ENCODE data around the gene RNASE7. TPM values are rescaled to one million over a fixed set of nuclear protein-coding genes. Genes with fewer than 3 reads are reported as not detected.

Gene RNASE7
- total RNA-seq, 8 experiments from 2014 or later: 0.14 to 0.40 (median 0.29) TPM; not detected in 4

DNA sequence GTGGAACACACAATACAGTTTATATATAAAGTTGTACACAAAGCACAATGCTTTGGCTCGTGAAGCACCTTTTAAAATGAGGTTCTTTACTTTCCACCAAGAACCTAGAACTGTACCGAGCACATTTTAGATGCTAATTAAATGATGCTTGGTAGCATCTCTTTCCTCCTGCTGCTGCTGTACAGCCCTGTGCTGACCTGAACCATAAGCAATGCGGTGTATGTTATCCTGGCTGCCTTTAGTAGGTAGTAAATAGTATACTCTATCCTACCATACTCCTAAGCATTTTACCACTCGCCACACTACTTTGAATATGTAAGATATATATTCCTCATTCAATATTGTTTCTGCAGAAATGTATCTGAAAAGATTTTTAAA, 12.6 kb downstream of the RNASE7 start:
- Histone ChIP-seq H3K4me1 (replicated peaks in 1 of 2) (peaks cover 0 to 4% of the 10 kb centered on the region in 2 donors), H3K4me3 (no peak overlapping the region), H3K27ac (no peak overlapping the region)
- in situ Hi-C loops (cut with MboI; ENCODE audit: low pct_unique_long_range_greater_than_20kb in 2 of 9, low sequenced_read_pairs in 9 of 9, unreplicated experiment in 9 of 9): no loop called here
- no peak for ATAC-seq (replicated peaks in 6 of 8)
- 75 to 100% (median 83%) methylated on average over 1 to 4 of the region's 4 CpGs; no CpG with 5 or more reads in 1 of the 10 experiments for WGBS, 10 experiments

DNA sequence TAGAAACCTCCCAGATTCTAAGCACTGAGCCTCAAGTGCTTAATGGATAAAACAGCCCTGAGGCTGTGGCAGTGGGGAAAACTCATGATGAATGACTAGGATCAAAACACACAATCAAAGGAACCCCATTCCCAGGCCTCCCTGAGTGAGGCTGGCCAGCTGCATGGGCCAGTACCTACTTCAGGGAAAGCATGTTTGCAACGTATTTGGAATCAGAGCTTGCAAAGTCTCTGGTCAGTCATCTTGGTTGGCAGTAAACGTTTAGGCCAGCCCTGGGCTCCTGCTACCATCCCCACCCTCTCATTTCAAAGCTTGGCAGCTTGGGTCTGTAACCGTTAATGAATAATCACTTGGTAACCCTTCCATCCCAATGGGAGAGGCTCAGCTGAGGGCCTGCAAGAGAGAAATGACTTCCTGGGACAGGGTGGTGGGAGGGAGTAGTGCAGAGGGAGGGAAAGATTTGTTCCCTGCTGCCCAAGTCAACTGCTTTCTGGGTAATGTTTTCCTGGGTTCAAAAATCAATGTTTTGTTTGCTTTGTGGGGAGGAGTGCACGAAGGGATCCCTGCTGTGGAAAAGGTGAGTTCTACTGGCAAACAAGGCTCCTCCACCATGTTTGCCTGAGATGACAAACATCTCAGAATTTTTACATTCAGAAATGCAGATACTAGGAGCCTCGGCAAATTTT, 13.4 kb downstream of the RNASE7 start:
- ATAC-seq (replicated peaks in 6 of 8): peak in 2 of 8 experiments; percentile 53 to 55
- in situ Hi-C loops (cut with MboI; ENCODE audit: low pct_unique_long_range_greater_than_20kb in 2 of 9, low sequenced_read_pairs in 9 of 9, unreplicated experiment in 9 of 9): no loop called here
- peaks cover 0 to 4% of the 10 kb centered on the region in 2 donors for H3K4me1 ChIP-seq (replicated peaks in 1 of 2)
- H3K27ac ChIP-seq: no peak overlapping the region
- 32 to 94% (median 67%) methylated on average over 1 to 5 of the region's 5 CpGs; no CpG with 5 or more reads in 2 of the 10 experiments for WGBS, 10 experiments
- H3K4me3 ChIP-seq: no peak overlapping the region

DNA sequence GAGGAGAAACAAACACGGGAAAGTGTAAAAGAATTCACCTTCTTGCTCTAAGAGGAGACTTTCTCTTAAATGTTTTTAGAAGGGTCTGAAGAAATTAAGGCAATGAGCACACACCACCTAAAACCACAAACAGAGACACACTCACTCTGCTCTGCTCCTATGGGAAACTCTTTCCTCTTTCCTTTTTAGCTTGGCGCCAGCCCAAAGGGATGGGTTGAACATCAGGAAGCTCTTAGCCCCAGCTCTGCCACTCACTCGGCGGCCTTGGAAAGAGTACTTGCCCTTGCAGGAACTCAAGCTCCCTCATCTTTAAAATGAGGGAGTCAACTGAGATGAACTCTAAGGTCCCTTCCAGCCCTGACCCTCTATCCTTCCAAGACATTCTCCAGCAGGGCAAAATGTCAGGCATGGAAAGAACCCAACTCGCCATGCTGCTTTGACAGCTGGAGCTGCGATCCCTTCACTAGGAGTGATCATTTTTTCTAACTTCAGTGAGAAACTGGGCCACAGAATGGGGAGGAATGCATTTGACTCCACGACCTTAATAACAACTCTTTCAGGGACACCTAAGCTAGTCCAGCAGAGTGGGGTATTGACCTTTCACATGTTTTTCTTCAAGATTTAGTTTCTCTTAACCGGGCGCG, 14.5 kb downstream of the RNASE7 start:
- ATAC-seq (replicated peaks in 6 of 8): peak in 1 of 8 experiments; percentile 31
- WGBS, 10 experiments: 35 to 100% (median 80%) methylated on average over 1 to 7 of the region's 10 CpGs
- in situ Hi-C loops (cut with MboI; ENCODE audit: low pct_unique_long_range_greater_than_20kb in 2 of 9, low sequenced_read_pairs in 9 of 9, unreplicated experiment in 9 of 9): no loop called here

DNA sequence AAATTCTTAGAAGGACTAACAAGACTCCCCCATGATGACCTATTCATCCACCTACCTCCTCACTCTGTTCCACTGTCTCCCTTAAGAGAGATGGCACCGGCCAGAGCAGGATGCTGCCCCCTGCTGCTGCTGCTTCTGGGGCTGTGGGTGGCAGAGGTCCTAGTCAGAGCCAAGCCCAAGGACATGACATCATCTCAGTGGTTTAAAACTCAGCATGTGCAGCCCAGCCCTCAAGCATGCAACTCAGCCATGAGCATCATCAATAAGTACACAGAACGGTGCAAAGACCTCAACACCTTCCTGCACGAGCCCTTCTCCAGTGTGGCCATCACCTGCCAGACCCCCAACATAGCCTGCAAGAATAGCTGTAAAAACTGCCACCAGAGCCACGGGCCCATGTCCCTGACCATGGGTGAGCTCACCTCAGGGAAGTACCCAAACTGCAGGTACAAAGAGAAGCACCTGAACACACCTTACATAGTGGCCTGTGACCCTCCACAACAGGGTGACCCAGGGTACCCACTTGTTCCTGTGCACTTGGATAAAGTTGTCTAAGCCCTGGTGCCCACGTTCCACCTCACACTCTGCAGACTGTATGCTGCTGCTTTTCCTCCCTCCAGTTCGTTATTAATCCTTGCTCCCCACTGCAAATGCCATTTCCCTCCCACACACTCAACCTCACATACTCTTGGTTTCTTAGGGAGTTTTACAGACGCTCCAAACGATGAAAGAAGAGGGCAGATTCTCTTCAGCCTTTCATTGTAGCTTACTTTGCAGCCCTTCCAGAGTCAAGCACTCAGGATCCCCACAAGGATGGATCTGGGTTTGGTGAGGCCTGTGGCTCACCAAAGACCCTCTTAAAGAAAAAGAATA, 15.9 kb downstream of the RNASE7 start, which contains the start of gene RNASE8:
Gene RNASE8, plus strand, starts transcription at position 20 of the 873 bp plus-strand sequence. Its CDS starts 71 bp downstream, at position 91.
- WGBS, 10 experiments: 8 to 90% (median 56%) methylated on average over 2 to 5 of the region's 8 CpGs; no CpG with 5 or more reads in 3 of the 10 experiments
- no peak within 1 kb of the TSS for H3K4me3 ChIP-seq
- peak in 5 of 8 experiments; percentile 13 to 78 (median 39) for ATAC-seq (replicated peaks in 6 of 8)
- no peak within 1 kb of the TSS for H3K27ac ChIP-seq
- peaks cover 0 to 4% of the 10 kb centered on the region in 2 donors for H3K4me1 ChIP-seq (replicated peaks in 1 of 2)
- in situ Hi-C loops (cut with MboI; ENCODE audit: low pct_unique_long_range_greater_than_20kb in 2 of 9, low sequenced_read_pairs in 9 of 9, unreplicated experiment in 9 of 9): no loop called here

More for the DNA sequence above, 14.5 kb downstream of the RNASE7 start:
- no peak overlapping the region for H3K27ac ChIP-seq
- peaks cover 0 to 4% of the 10 kb centered on the region in 2 donors for H3K4me1 ChIP-seq (replicated peaks in 1 of 2)
- no peak overlapping the region for H3K4me3 ChIP-seq

DNA sequence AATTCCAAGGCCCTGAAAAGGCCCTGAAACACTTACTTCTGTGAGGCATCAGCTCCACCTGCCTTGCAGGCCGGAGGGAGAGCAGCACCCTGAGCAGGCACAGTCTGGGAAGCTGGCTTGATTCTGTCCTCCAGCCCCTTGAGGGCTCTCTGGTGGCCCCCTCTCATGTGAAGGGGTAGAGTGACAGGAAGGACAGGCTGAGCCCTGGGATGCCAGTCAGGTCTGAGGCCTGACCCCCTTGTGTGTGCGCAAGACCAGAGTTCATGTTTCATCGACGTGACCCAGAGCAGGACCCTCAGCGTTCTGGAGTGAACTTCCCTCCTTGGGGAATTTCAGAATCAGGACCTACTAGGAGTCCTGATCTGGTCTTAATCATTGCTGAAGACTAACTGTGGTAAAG, 16.7 kb downstream of the RNASE7 start:
- H3K4me1 ChIP-seq (replicated peaks in 1 of 2): peaks cover 0 to 4% of the 10 kb centered on the region in 2 donors
- no peak overlapping the region for H3K27ac ChIP-seq
- no peak overlapping the region for H3K4me3 ChIP-seq
- no peak for ATAC-seq (replicated peaks in 6 of 8)
- in situ Hi-C loops (cut with MboI; ENCODE audit: low pct_unique_long_range_greater_than_20kb in 2 of 9, low sequenced_read_pairs in 9 of 9, unreplicated experiment in 9 of 9): no loop called here
- 0 to 94% (median 82%) methylated on average over 1 to 4 of the region's 5 CpGs; no CpG with 5 or more reads in 3 of the 10 experiments for WGBS, 10 experiments

DNA sequence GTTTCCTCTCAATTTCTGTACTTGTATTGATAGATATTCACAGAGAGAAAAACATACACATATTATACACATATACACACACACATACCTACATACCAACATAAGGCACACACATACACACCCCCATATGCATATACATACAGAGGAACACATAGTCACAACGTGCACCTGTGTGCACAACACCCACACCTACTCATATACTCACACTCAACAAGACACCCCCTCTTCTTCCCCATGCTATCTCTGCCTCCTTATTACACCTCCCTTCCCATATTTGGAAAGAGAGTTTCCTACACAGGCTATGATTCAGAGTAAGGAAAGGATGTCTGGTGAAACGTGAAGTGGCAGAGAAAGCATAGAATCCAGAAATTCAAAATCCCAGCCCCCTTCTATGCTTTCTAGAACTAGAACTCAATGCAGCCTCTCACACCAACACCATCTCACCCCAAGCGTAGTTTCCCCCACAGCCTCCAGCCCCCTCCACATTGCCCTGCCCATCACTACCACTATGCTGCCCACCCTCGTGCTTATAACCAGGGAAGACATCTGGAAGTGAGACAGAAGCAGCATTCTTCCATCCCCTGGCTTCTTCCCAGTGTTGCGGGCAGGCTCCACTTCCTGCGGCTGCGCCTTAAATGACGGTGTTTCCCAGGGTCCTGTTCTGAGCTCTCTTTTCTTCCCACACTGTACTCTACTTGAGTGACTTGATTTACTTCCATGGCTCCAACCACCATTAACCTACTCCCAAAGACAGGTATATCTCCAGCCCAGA, 17.9 kb downstream of the RNASE7 start:
- no peak overlapping the region for H3K27ac ChIP-seq
- ATAC-seq (replicated peaks in 6 of 8): no peak
- H3K4me3 ChIP-seq: no peak overlapping the region
- 10 to 97% (median 78%) methylated on average over 1 to 5 of the region's 8 CpGs; no CpG with 5 or more reads in 2 of the 10 experiments for WGBS, 10 experiments
- in situ Hi-C loops (cut with MboI; ENCODE audit: low pct_unique_long_range_greater_than_20kb in 2 of 9, low sequenced_read_pairs in 9 of 9, unreplicated experiment in 9 of 9): no loop called here
- peaks cover 0 to 4% of the 10 kb centered on the region in 2 donors for H3K4me1 ChIP-seq (replicated peaks in 1 of 2)

DNA sequence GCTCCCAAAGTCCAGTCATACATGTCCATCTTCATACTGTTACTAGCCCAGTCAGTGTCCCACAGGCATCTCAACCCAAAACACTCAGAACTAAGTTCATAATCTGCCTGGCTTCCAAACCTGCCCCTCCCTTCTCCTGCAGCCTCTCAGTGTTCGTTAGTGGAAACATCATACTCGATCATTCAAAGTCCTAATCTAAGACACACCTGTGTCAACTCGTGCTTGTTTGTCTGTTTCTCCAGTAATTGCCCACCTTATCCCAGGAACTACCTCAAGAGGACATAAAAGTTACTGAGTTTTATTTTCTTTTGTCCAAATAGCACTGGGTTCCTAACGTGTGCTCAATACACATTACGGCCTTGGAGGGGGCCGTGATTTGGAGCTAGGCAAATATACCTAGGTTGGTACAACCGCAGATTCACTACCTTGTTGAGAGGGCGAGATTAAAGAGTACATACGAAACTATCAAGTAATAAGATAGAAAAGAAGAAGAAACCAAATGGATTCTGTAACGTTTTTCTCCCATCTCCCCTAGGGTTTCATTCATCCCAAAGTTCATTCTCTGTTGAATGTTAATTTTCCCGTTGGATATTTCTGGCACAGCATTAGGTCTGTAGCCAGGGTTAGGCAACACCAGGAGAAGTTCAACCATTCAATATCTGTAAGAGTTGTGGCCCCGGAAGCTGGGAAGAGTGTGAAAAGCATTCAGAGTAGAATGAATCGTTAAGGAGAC, 18.6 kb downstream of the RNASE7 start:
- in situ Hi-C loops (cut with MboI; ENCODE audit: low pct_unique_long_range_greater_than_20kb in 2 of 9, low sequenced_read_pairs in 9 of 9, unreplicated experiment in 9 of 9): no loop called here
- no peak overlapping the region for H3K27ac ChIP-seq
- no peaks in the 10 kb centered on the region for H3K4me1 ChIP-seq (replicated peaks in 1 of 2)
- no peak overlapping the region for H3K4me3 ChIP-seq
- 36 to 91% (median 73%) methylated on average over 2 to 13 of the region's 13 CpGs for WGBS, 10 experiments
- ATAC-seq (replicated peaks in 6 of 8): no peak

DNA sequence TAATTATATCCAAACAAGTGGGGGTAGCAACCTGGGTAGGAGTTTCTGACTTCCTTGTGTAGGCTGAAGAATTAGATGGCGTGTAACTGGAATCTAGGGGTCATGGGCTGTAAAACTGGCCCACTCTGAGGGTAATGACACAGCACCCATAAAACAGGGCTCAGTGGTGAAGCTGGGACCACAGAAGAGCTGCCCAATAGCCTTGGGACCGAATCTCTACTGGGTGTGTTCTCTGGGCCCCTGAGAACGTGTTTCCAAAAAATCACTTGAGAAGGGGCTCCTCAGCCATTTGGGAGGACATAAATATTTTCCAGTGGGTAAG, 19.1 kb downstream of the RNASE7 start:
- H3K4me1 ChIP-seq (replicated peaks in 1 of 2): no peaks in the 10 kb centered on the region
- in situ Hi-C loops (cut with MboI; ENCODE audit: low pct_unique_long_range_greater_than_20kb in 2 of 9, low sequenced_read_pairs in 9 of 9, unreplicated experiment in 9 of 9): no loop called here
- 62 to 100% (median 72%) methylated on average over 1 to 3 of the region's 3 CpGs; no CpG with 5 or more reads in 4 of the 10 experiments for WGBS, 10 experiments
- no peak overlapping the region for H3K27ac ChIP-seq
- H3K4me3 ChIP-seq: no peak overlapping the region
- no peak for ATAC-seq (replicated peaks in 6 of 8)

DNA sequence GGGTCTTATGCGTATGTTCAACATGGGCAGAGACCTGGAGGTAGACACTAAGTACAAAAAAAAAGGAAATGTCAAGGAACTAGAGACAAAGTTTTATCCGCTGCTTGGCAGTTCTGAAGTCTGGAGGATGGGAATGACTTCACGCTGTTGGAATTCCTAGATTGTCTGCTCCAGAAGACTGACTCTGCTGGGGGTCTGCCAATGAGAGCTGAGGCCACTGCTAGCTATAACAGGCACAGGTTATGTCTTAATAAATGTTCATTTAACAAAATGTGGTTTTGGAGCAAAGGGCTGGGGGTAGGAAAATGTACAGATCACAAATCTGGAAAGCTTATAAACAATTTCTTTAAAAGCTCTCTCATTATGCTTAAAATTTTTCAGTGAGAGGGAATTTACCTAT, 21.3 kb downstream of the RNASE7 start:
- Histone ChIP-seq H3K4me1 (replicated peaks in 1 of 2) (peaks cover 0 to 3% of the 10 kb centered on the region in 2 donors), H3K27ac (no peak overlapping the region), H3K4me3 (no peak overlapping the region)
- peak in 1 of 8 experiments; percentile 38 for ATAC-seq (replicated peaks in 6 of 8)
- in situ Hi-C loops (cut with MboI; ENCODE audit: low pct_unique_long_range_greater_than_20kb in 2 of 9, low sequenced_read_pairs in 9 of 9, unreplicated experiment in 9 of 9): no loop called here
- WGBS, 10 experiments: 15 to 83% (median 47%) methylated on average over 1 to 3 of the region's 3 CpGs

DNA sequence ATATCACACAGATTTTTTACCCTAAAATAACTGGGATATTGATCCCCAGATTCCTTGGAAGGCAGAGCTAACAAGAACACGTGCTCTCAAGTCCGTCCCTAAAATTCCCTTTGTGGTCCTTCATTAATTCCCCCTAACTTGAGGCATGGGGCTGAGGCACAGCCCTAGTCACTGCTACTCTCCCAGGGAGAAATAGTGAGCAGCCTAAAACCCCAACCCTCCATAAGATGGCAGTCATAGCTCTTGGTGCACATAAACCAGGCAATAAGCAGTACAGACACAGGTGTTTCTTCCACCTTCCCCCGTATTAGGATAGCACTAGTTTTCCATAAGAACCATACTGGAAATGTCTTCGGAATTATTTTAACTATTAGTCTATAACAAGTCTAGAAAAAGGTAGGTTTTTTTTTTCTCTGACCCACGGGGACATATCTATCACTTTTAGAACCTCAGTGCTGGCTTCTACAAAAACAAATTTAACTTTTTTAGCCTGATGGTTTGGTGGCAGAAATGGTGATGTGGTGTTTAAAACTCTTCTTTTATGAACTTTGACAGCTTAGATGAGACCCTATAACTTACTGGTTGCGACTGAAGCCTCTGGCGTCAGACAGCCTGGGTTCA, 24.8 kb downstream of the RNASE7 start:
- in situ Hi-C loops (cut with MboI; ENCODE audit: low pct_unique_long_range_greater_than_20kb in 2 of 9, low sequenced_read_pairs in 9 of 9, unreplicated experiment in 9 of 9): no loop called here
- Histone ChIP-seq H3K27ac (no peak overlapping the region), H3K4me1 (replicated peaks in 1 of 2) (peaks cover 9 to 13% of the 10 kb centered on the region in 2 donors), H3K4me3 (no peak overlapping the region)
- WGBS, 10 experiments: 42 to 100% (median 67%) methylated on average over 3 to 7 of the region's 7 CpGs
- no peak for ATAC-seq (replicated peaks in 6 of 8)

DNA sequence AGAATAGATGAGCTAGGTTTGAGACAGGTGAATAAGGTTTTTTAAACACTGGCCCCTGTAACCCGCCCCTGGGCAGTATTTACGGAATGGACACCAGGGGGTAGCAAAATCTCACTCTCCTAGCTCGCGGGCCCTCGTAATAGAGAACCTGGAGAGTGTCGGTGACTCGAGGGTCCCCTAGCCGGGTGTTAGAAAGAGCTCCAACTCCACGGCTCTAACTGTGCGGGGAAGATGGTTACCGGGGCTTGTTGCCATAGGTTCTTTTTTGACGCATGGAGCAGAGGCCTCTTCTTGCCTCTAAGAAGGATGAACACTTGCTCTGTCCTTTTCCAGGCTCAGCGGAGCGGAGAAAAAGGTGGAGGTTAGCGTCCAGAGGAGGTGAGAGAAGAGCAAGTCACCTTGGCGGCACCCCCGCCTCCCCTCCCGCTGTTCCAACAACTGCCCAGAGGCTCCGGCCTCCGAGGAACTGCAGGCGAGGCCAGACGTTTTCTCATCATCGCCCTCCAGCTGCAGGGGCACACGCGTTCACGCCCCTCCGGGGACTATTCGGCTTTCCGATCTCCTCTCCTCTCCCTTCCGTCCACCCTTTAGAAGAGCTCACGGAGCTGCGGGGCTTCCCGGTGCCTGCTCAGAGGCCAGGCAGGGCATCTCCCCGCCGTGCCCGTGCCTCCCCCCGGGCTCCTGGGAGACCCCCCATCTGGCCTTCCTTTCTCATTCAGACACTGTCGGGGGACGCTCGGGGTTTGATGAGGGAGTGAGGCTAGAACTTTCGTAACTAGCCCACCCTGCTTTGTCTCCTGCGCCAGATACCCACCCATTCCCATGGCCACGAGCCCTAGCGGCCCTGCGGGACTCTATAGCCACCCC, 26.6 kb downstream of the RNASE7 start:
- Histone ChIP-seq H3K27ac (peak overlapping the region; percentile 91 to 94), H3K4me3 (peak overlapping the region; percentile 60 to 89 (median 79)), H3K4me1 (replicated peaks in 1 of 2) (peaks cover 11 to 16% of the 10 kb centered on the region in 2 donors)
- 0 to 30% (median 20%) methylated on average over 1 to 6 of the region's 45 CpGs; no CpG with 5 or more reads in 3 of the 10 experiments for WGBS, 10 experiments
- in situ Hi-C loops (cut with MboI; ENCODE audit: low pct_unique_long_range_greater_than_20kb in 2 of 9, low sequenced_read_pairs in 9 of 9, unreplicated experiment in 9 of 9): no loop called here
- ATAC-seq (replicated peaks in 6 of 8): peak in 4 of 8 experiments; percentile 5 to 9 (median 6)

All from motor neuron (in vitro differentiated cells).